GM18520 (cell line): ENCODE data around the gene TLK1.

Source experiments
- ATAC-seq: cut with Tn5 transposase; IDR thresholded peaks from one replicate; pipeline ENCODE4 v1.9.1; 2021; ENCODE audit not compliant: unreplicated experiment

TLK1 gene

DNA sequence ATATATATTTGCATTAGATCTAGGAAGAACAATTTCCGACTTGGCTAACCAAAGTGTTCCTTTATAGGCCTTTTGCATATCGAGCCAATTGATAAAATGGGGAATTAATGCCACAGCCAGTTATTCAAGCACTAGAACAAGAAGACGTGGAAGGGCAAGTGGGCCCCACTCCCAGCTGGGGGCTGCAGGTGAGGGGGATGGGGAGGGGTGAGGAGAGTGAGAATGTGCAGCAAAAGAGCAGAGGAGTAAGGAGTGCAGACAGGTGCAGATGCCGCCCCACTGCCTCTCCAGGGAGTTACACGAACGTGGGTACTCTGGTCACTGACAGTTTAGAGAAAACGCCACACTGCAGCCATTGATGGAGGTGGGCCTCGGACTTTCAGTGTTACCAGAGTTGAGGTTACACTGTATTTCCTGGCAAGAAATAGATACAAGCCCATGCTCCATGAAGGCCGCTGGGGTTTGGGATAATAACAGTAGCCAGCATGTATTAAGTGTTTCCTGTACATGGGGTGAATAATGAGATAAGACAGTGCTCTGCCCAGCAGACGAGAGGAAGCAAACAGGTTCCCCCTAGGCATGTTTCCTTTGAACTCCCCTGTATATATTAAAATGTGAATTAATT is 190.7 kb downstream of the TLK1 start:
- ATAC-seq: no peak

DNA sequence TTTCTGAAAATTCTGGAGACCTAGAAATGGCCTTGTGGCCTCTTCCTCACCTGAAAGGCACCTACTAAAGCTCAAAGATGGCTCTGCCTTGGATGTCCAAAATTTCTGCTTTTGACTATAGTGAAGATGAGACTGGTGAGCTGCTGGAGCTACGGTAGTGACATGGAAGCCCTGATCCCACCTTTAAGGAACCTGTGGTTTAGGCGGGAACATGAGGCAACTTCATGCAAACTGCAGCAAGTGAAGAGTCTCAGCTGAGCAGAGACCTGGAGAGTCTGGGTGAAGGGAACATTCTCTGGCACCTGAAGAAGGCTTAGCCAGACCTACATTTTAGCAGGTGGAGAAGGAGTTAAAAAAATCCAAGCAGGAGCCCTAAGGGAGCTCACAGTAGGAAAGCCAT is 191.7 kb downstream of the TLK1 start:
- no peak for ATAC-seq

GRCh38 chr2:170968205-170969003 is 192.3 kb downstream of the TLK1 start:
- ATAC-seq: no peak

DNA sequence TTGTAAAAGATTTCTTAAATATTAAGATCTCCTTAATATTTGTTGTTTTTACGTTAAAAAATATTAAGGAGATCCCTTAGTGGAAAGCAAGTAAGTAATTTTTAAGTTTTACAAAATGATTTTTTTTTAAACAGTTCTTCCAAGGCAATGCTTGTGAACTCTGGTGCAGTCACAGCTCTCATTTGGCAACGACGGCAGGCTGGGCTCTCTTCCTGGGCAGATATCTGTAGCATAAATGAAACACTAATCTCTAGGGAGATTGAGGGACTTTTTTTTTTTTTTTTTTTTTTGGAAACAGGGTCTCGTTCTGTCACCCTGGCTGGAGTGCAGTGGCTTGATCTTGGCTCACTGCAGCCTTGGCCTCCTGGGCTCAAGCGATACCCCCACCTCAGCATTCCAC is 193.1 kb downstream of the TLK1 start:
- no peak for ATAC-seq

GRCh38 chr2:170966648-170967396 is 193.9 kb downstream of the TLK1 start:
- ATAC-seq: no peak

- ATAC-seq: no peak
Measured at GRCh38 chr2:170965446-170966225, 195.1 kb downstream of the TLK1 start.

GRCh38 chr2:170963386-170963785 is 197.3 kb downstream of the TLK1 start:
- ATAC-seq: no peak

DNA sequence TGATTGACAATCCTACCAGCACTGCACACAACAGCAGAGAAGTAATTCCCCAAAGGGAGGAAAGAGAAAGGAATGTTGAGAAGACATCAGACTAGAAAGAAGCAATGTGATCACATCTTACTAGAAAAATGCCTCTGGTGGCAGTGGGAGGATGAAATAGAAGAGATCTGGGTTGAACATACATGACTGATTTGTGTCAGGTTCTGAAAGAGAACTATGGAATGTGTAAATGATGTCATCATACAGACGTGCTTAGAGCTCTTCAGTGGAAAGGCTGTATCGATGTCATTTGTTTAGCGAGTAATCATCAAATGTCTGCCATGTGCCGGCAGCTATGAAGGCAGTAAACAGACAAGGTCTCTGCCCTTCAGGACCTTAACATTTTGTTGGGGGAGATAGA is 206.8 kb downstream of the TLK1 start:
- no peak for ATAC-seq

DNA sequence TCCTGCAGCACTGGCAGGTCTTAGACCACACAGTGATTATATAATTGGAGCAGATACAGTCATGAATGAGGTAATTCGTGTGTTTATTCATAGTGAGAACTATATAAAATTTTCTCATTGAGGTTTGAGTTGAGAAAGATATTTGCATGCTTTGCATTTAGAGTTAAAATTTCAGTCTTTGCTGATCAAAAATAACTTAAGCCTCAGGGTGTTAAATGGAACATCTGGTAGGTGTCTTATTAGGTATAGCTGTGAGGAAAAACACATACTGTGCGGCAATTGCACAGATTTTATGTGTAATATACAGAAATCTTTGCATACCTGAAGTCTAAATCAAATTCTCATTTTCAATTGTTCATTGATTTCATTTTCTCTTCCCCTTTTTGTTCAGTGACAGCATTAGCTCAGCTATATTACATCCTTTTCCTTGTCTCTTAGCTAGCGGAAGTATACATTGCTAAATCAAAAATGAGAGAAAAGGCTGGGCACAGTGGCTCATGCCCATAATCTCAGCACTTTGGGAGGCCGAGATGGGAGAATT is 210.4 kb downstream of the TLK1 start:
- ATAC-seq: peak; percentile 88

DNA sequence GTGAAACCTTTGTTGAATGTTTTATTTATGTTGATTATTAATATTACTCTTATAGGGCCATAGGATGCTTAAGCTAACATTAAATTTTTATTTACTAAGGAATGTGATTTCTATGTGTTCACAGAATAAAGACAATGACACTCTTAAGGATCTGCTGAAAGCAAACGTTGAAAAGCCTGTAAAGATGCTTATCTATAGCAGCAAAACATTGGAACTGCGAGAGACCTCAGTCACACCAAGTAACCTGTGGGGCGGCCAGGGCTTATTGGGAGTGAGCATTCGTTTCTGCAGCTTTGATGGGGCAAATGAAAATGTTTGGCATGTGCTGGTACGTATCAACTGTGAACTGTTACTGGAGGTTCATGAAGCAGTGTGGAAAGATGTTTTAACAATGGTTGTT is 211.3 kb downstream of the TLK1 start:
- no peak for ATAC-seq

DNA sequence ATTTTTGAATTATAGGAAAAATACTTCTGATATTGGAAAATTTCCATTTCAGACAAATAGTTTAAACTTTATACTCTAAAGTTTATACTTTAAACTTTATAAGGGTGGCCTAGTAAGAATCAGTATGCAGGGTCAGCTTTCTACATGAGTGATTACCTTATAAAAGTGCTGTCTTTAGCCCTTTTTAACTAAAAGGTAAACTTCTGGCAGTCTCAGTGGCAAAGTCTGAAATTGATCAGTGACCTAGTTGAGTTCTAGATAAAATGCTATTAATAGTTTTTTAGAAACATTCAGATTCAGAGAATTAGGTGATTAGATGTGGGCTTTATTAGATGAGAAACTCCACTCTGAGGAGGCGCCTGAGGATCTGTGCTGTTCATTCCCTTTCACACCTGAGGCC is 216.1 kb downstream of the TLK1 start:
- no peak for ATAC-seq

- no peak for ATAC-seq
Measured at GRCh38 chr2:170943596-170943995, 217.1 kb downstream of the TLK1 start.

DNA sequence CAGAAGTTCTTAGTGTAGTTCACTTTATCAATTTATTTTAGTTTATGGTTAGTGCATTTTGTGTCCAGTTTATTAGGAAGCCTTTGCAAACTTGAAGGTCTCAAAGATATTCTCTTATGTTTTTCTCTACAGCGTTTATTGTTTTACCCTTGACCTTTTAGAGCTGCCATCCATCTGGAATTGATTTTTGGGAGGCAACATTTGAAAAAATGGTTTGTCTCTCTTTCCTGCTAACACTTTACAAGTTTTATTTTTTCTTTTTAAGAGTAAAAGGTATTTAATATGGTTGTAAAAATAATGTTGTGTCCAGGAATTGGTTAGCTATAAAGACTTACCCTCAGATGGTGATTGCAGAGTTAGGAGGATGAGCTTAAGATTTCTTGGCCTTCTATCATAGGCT is 217.7 kb downstream of the TLK1 start:
- ATAC-seq: no peak

DNA sequence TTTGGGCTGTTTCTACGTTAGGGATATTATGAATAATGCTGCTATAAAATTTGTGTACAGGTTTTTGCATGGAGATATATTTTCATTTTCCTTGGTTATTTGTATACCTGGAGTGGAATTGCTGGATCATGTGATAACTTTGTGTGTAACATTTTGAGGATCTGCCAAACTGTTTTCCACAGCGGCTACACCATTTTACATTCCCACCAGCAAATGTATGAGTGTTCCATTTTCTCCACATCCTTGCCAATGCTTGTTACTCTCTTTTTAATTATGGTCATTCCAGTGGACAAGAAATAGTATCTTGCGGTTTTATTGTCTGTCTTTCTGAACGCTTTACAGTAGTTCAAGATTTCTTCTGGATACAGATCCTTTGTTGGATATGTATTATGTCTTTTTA is 218.1 kb downstream of the TLK1 start:
- no peak for ATAC-seq
